GM12801 (cell line): ENCODE results near the gene CXCL11.

Experiments used
- TF ChIP-seq, protein P1 (sequence below): IDR thresholded peaks from one replicate; pipeline ENCODE4 v1.5.1; 2011; ENCODE audit warnings: control low read depth; ENCODE audit not compliant: insufficient read length; ENCODE audit errors: extremely low read depth

Gene CXCL11

DNA sequence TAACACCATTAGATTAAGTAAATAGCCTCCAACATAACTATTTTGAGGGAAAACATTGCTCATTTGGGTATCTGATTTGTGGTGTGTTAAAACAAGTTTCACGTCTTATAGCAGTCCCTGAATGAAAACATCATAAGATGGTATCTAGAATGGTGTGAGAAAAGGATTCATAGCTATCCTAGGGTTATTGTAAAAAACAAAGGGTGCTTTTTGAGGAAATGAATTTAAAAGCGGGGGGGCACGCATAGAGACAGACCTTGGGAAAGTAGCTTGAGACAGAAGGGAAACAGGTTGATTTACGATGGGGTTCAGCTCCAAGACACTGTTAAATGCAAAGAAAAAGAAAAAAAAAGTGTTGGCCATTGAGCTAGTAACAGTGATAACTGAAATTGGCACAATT is 11.8 kb downstream of the CXCL11 start:
- TF ChIP-seq, protein P1, sequence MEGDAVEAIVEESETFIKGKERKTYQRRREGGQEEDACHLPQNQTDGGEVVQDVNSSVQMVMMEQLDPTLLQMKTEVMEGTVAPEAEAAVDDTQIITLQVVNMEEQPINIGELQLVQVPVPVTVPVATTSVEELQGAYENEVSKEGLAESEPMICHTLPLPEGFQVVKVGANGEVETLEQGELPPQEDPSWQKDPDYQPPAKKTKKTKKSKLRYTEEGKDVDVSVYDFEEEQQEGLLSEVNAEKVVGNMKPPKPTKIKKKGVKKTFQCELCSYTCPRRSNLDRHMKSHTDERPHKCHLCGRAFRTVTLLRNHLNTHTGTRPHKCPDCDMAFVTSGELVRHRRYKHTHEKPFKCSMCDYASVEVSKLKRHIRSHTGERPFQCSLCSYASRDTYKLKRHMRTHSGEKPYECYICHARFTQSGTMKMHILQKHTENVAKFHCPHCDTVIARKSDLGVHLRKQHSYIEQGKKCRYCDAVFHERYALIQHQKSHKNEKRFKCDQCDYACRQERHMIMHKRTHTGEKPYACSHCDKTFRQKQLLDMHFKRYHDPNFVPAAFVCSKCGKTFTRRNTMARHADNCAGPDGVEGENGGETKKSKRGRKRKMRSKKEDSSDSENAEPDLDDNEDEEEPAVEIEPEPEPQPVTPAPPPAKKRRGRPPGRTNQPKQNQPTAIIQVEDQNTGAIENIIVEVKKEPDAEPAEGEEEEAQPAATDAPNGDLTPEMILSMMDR: no peak

DNA sequence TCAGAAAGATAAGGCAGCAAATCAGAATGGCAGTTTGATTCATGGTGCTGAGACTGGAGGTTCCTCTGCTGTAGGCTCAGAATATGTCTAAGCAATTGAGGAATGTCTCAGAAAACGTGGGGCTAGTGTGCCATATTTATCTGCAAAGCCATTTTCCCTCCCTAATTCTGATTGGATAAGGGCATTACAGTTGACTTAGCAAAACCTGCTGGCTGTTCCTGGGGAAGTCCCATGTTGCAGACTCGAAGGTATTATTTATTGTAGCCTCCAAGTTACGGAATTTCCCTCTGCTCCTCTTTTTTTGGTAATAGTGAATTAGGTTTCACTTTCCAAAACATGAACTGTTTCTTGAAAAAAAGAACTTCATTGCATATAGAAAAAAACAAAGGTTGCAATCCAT is 12.5 kb downstream of the CXCL11 start, which contains the start of gene CXCL10:
Gene CXCL10, minus strand, starts transcription at position 109 of the 400 bp plus-strand sequence. Its CDS starts 66 bp downstream, at position 43.
- TF ChIP-seq, protein P1: no peak

DNA sequence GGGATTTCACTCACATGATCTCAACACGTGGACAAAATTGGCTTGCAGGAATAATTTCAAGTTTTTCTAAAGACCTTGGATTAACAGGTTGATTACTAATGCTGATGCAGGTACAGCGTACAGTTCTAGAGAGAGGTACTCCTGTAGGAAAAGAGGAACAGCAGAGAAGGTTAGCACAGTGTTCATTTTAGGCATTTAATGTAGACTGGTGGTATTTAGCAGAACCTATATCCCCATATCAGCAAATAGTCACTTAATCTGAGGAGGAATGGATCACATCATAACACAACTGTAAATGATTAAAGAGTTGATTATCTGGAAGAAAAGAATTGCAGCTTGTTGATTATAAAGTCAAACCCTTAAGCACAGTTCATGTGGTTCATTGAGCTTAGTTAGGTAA is 13.2 kb downstream of the CXCL11 start:
- TF ChIP-seq, protein P1: no peak

DNA sequence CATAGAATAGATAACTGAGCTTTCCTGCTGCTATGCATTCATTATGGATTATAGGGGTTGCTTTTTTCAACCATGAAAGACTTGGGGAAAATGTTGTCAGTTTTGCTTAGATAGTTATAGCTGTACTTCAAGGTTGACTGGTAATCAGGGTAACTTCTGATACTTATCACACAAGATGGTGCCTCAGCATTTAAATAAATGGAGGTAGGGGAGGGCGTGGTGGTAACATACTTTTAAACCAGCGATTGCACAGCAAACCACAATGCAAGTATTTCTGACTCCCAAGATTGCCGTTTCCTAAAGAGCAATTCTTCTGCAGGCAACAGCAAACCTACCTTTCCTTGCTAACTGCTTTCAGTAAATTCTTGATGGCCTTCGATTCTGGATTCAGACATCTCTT is 13.8 kb downstream of the CXCL11 start:
- TF ChIP-seq, protein P1: no peak

DNA sequence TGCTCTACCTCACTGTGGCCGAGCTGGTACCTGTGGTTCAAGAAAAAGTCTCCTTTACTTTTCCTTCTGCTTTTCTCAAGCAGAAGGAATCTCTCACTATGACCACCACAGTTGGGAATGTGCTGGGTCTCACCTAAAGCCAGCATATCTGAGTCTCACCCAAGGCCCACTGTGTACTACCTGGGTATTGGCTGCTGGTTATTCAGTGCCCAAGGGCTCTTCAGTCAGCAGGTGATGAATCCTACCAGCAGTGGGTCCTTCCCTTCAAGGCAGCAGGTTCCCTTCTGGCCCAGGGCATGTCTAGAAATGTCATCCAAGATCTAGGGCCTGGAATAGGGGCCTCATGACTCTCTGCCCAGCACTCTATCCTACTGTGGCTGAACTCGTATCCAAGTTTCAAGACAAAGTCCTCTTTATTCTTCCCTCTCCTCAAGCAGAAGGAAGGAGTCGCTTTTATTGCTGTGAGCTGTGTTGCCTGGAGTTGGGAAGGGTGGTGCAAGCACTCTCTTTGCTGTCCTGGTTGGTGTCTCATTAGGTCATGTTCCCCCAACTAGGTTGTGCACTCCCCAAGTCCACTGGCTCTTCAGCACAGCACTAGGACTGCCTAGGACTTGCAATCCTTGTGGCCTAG is 18.7 kb downstream of the CXCL11 start:
- TF ChIP-seq, protein P1: no peak

DNA sequence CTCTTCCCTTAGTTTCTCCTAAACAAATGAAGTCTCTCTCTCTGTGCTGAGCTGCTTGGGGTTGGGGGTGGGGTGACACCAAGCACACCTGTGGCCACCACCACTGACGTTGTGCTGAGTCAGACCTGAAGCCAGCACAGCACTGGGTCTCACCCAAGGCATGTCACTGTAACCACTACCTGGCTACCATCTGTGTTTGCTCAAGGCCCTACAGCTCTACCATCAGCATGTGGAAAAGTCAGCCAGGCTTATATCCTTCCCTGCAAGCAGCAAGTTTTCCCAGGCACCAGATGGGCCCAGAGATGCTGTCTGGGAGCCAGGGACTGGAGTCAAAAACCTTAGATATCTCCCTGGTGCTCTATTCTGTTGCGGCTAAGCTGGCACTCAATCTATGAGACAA is 19.5 kb downstream of the CXCL11 start:
- TF ChIP-seq, protein P1: no peak

DNA sequence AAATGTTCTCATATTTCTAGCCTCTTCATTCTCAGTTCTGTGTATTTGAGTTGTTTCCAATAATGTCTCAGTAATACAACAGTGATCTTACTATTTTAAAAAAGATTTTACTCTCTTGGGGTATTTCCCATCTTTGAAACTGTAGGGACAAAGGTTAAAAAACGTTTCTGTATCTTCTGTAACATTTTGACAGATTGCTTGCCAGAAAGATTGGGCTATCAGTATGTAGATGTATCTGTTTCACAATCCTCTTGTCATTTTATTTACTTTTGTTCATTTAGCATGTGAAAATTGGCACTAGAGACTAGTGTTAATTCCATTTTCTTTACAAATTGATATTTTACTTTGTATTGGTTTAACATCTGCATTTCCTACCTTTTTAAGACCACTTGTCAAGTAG is 22.3 kb downstream of the CXCL11 start:
- TF ChIP-seq, protein P1: no peak
